ENCODE data around the gene NOTUM. TPM values are rescaled to one million over a fixed set of nuclear protein-coding genes. Genes with fewer than 3 reads are reported as not detected.
A peak's percentile ranks its signal among the peaks of the same experiment; 100 is the strongest.

NOTUM gene
- total and polyA plus RNA-seq, 9 of the 15 experiments (the other 6 are each of a cell fraction or from before 2014, with no cell fraction given): 0.03 to 14.0 (median 4.1) TPM

- TF ChIP-seq, protein P1, sequence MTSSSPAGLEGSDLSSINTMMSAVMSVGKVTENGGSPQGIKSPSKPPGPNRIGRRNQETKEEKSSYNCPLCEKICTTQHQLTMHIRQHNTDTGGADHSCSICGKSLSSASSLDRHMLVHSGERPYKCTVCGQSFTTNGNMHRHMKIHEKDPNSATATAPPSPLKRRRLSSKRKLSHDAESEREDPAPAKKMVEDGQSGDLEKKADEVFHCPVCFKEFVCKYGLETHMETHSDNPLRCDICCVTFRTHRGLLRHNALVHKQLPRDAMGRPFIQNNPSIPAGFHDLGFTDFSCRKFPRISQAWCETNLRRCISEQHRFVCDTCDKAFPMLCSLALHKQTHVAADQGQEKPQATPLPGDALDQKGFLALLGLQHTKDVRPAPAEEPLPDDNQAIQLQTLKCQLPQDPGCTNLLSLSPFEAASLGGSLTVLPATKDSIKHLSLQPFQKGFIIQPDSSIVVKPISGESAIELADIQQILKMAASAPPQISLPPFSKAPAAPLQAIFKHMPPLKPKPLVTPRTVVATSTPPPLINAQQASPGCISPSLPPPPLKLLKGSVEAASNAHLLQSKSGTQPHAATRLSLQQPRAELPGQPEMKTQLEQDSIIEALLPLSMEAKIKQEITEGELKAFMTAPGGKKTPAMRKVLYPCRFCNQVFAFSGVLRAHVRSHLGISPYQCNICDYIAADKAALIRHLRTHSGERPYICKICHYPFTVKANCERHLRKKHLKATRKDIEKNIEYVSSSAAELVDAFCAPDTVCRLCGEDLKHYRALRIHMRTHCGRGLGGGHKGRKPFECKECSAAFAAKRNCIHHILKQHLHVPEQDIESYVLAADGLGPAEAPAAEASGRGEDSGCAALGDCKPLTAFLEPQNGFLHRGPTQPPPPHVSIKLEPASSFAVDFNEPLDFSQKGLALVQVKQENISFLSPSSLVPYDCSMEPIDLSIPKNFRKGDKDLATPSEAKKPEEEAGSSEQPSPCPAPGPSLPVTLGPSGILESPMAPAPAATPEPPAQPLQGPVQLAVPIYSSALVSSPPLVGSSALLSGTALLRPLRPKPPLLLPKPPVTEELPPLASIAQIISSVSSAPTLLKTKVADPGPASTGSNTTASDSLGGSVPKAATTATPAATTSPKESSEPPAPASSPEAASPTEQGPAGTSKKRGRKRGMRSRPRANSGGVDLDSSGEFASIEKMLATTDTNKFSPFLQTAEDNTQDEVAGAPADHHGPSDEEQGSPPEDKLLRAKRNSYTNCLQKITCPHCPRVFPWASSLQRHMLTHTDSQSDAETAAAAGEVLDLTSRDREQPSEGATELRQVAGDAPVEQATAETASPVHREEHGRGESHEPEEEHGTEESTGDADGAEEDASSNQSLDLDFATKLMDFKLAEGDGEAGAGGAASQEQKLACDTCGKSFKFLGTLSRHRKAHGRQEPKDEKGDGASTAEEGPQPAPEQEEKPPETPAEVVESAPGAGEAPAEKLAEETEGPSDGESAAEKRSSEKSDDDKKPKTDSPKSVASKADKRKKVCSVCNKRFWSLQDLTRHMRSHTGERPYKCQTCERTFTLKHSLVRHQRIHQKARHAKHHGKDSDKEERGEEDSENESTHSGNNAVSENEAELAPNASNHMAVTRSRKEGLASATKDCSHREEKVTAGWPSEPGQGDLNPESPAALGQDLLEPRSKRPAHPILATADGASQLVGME (CRISPR knock-in tag; IDR thresholded peaks at IDR 0.05): no peak
- TF ChIP-seq MITF (IDR thresholded peaks at IDR 0.05) (no peak), ZNF384 (IDR thresholded peaks at IDR 0.05; ENCODE audit: low read depth, low read length) (no peak), POLR2AphosphoS2 (IDR thresholded peaks at IDR 0.05; ENCODE audit: low read length) (no peak), POLR2A (conservative IDR thresholded peaks at IDR 0.05) (no peak), PTRF (tag; IDR thresholded peaks at IDR 0.05) (no peak)
- TF ChIP-seq, protein P2, sequence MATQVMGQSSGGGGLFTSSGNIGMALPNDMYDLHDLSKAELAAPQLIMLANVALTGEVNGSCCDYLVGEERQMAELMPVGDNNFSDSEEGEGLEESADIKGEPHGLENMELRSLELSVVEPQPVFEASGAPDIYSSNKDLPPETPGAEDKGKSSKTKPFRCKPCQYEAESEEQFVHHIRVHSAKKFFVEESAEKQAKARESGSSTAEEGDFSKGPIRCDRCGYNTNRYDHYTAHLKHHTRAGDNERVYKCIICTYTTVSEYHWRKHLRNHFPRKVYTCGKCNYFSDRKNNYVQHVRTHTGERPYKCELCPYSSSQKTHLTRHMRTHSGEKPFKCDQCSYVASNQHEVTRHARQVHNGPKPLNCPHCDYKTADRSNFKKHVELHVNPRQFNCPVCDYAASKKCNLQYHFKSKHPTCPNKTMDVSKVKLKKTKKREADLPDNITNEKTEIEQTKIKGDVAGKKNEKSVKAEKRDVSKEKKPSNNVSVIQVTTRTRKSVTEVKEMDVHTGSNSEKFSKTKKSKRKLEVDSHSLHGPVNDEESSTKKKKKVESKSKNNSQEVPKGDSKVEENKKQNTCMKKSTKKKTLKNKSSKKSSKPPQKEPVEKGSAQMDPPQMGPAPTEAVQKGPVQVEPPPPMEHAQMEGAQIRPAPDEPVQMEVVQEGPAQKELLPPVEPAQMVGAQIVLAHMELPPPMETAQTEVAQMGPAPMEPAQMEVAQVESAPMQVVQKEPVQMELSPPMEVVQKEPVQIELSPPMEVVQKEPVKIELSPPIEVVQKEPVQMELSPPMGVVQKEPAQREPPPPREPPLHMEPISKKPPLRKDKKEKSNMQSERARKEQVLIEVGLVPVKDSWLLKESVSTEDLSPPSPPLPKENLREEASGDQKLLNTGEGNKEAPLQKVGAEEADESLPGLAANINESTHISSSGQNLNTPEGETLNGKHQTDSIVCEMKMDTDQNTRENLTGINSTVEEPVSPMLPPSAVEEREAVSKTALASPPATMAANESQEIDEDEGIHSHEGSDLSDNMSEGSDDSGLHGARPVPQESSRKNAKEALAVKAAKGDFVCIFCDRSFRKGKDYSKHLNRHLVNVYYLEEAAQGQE (IDR thresholded peaks at IDR 0.05; ENCODE audit: borderline replicate concordance): peak; percentile 57; the same call in 1 of the 2 replicates
- TF ChIP-seq, protein P2 (CRISPR knock-in tag; IDR thresholded peaks at IDR 0.05; ENCODE audit: low read depth): no peak
- TF ChIP-seq, protein P3, sequence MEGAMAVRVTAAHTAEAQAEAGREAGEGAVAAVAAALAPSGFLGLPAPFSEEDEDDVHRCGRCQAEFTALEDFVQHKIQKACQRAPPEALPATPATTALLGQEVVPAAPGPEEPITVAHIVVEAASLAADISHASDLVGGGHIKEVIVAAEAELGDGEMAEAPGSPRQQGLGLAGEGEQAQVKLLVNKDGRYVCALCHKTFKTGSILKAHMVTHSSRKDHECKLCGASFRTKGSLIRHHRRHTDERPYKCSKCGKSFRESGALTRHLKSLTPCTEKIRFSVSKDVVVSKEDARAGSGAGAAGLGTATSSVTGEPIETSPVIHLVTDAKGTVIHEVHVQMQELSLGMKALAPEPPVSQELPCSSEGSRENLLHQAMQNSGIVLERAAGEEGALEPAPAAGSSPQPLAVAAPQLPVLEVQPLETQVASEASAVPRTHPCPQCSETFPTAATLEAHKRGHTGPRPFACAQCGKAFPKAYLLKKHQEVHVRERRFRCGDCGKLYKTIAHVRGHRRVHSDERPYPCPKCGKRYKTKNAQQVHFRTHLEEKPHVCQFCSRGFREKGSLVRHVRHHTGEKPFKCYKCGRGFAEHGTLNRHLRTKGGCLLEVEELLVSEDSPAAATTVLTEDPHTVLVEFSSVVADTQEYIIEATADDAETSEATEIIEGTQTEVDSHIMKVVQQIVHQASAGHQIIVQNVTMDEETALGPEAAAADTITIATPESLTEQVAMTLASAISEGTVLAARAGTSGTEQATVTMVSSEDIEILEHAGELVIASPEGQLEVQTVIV (CRISPR knock-in tag; IDR thresholded peaks at IDR 0.05; ENCODE audit: borderline replicate concordance): no peak
Measured at GRCh38 chr17:81912441-81913309, 48.3 kb downstream of the NOTUM start (continued).
